Activated T-cell treated with anti-CD3 and anti-CD28 coated beads for 4 hours (primary cell): ENCODE data around the gene LCLAT1.

Source experiments
- DNase-seq: peaks from one replicate; pipeline ENCODE4 v3.0.0-alpha.2; 2020

The LCLAT1 gene

GRCh38 chr2:30649828-30650227 lies 202.8 kb downstream of the LCLAT1 start:
- no peak for DNase-seq

GRCh38 chr2:30652271-30652915 lies 205.3 kb downstream of the LCLAT1 start:
- DNase-seq: no peak

GRCh38 chr2:30653847-30654246 lies 206.8 kb downstream of the LCLAT1 start:
- DNase-seq: no peak

- no peak for DNase-seq
Measured at GRCh38 chr2:30654404-30654803, 207.4 kb downstream of the LCLAT1 start.

GRCh38 chr2:30655211-30655610 lies 208.2 kb downstream of the LCLAT1 start:
- DNase-seq: no peak

DNA sequence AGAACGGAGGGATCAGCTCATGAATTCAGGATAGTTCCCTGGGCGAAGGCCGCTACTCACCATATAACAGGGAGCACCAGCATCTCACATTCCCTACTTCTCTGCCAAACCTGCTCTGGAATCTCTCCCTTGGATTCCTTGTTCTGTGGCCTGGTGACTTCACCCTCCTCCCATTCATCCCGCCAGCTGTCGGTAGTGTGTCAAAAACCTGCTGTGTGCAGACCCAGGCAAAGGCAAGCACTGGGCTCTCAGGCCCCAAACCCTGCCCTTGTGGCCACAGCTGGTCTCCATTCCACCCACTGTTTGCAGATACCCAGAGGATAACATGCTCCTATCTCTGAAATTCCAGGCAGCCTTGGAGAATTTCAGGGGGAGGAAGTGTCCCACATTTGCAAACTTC lies 208.6 kb downstream of the LCLAT1 start:
- no peak for DNase-seq

- no peak for DNase-seq
Measured at GRCh38 chr2:30656079-30656478, 209.0 kb downstream of the LCLAT1 start.

GRCh38 chr2:30661173-30662107 lies 214.4 kb downstream of the LCLAT1 start:
- no peak for DNase-seq

DNA sequence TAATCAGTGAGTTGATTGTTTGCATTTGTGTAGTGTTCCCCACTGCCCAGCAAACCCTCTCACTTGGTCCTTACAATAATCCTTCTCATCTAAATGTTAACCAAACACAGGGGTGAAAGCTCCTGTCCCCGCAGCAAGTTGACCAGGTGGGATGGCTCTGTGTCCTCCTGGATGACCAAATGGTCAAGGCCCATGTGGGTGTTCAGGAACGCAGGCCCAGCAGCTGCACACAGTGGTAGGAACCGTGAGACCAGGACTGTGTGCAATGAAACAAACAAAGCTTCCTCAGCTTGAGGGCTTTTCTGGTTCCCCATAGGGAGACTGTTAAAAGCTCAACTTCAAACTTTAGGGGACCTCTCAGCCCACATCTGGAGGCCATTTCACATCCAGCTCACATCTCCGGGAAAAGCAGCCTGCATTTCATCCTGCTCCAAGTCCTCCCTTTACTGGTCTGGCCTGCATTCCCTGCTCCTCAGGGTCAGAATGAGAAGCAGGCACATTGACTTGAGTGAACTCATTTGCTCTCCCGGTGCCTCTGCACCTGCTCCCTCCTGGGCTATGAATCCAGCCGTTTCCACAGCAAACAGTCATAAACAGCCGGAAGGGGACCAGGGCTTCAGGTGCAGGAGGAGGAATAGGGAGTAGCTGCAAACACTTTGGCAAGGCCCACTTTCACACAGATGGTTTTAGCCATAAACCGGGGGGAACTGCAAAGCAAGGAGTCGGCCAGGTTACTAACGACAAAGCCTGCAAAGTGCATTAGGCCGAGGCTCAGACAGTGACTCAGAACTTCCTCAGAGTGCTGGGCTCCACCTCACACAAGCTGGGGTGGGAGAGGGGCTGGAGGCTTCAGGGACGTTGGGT lies 215.5 kb downstream of the LCLAT1 start:
- DNase-seq: no peak

DNA sequence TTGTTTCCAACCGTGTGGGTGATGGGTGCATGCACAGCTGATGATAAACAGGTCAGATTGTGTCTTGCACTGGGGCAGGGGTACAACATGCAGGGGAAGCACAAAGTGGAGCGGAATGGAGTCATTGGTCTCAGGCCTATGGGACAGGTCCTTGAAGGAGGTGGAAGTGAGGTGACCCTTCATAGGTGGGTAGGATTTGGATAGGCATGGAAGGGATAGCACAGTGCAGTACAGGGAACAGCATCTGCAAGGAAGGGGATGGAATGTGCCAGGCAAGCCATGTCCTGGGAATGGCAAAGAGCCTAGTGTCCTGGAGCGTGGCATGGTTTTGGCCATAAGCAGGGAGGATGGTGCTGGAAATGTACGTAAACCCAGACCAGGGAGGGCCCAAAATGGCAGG lies 216.3 kb downstream of the LCLAT1 start:
- no peak for DNase-seq

DNA sequence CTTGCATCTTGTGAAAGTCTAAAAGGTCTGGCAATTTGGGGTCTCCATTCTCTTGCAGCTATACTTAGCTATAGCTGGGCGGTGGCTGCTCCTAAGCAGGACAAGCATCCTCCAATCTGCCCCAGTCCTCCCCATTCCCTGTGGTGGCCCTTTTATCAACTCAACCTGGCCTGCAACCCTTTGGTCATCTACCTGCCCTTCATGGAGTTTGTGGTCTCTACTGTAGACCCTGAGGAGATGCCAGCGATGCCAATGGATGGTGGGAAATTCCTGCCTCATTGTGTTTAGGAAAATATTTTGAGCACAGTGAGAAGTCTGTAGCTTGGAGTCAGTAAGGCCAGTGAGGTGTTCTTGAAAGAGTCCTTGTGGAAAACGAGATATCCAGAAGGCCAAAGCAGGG lies 216.8 kb downstream of the LCLAT1 start:
- DNase-seq: no peak

- no peak for DNase-seq
Measured at GRCh38 chr2:30664761-30665358, 217.8 kb downstream of the LCLAT1 start.

DNA sequence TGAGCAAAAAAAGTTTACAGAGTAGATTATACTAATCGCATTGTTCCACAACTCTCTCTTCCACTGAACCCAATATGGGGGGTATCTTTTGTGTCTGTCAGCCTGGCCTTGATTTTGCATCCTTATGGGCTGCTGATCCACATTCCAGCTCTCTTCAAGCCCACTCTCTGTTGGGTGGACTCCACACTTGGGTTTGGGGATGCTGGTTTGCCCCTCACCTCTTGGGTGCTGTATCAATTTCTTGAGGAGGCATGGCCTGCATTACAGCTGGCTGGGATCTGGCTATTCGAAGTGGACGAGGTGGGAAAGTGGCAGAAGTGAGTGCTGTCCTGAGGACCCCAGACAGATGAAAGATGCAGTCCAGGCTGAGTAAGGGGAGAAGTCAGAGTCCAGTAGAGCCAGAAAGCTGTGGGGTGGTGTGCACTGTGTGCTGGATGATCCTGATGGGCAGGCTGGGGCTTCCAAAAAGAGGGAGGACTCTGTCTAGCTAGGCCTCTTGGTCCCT lies 218.8 kb downstream of the LCLAT1 start:
- no peak for DNase-seq

GRCh38 chr2:30666266-30666874 lies 219.3 kb downstream of the LCLAT1 start:
- DNase-seq: no peak

DNA sequence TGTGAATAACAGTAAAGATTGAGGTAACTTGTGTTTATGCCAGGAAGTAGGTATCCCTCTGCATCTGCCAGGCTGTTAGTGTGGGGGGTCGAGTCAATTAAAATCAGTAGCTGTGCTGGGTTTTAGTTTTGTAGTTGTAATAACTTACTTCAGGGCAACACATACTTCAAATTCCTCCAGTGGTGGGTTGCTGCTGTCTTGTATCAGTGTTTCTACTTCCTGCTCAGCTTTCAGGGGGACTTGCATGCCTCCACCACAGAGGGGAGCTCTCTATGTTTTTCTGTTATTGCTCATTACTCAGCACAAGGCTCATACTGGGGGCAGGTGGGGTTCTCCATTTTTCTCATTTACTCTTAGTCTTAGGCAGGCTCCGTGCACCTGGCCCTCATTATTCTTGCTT lies 223.4 kb downstream of the LCLAT1 start:
- no peak for DNase-seq

DNA sequence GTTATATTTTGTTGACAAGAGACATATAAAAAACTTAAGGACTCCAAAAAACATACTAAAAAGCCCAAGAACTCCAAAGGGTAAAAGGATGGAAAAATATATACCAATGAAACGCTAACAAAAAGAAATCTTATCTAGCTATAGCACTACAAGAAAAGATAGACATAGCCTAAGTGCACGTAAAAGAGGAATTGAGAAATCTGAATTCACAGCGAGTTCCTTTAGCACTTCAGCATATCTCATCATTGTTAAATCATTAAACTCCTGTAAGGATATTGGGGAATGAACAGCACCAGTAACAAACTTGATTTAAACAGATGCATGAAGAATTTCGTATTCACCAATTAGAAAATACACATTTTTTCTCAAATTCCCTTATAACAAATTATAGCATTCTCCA lies 226.1 kb downstream of the LCLAT1 start:
- no peak for DNase-seq

DNA sequence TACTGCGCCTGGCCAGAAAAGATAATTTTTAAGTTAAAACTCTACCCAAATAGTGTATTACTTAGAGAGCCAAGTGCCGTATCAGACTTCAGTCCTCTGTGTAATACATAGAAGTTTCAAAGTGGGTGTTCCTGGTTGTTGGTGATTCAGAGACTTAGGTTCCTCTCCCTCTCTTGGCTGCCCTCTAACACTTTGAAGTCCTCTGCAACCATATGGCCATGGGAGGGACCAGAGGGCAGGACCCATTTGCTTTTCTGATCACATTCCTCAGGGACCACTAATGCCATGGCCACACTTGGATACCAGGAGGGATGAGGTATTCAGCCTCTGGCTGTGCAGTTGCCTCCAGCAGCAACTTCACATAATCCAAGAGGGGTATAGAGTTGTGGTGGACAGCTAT lies 228.7 kb downstream of the LCLAT1 start:
- no peak for DNase-seq

- DNase-seq: no peak
Measured at GRCh38 chr2:30677231-30677630, 230.2 kb downstream of the LCLAT1 start.

DNA sequence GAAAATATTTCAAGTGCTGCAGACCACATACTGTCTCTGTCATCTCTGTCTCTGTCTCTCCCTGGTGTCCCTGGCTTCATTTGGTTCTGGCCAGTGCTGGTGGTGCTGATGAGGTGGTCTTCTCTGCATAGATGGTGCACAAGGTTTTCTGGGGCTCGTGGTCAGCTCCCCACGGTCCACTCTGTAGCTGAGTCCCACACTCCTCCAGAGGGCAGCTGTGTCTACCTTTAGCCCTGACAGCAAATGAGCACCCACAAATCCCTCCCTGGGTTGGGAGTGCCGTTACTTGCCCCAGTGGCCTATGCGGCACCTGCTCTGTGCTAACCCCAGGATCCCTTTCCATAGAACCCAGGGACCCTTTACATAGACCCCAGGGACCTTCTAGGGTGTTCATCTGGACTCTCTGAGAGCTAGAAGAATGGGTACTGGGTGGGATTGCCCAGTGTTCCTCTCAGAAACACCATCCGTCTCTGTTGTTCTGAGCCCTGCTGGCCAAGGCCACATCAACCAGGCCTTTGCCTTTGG lies 230.9 kb downstream of the LCLAT1 start:
- no peak for DNase-seq

GRCh38 chr2:30678410-30679137 lies 231.5 kb downstream of the LCLAT1 start:
- DNase-seq: no peak

DNA sequence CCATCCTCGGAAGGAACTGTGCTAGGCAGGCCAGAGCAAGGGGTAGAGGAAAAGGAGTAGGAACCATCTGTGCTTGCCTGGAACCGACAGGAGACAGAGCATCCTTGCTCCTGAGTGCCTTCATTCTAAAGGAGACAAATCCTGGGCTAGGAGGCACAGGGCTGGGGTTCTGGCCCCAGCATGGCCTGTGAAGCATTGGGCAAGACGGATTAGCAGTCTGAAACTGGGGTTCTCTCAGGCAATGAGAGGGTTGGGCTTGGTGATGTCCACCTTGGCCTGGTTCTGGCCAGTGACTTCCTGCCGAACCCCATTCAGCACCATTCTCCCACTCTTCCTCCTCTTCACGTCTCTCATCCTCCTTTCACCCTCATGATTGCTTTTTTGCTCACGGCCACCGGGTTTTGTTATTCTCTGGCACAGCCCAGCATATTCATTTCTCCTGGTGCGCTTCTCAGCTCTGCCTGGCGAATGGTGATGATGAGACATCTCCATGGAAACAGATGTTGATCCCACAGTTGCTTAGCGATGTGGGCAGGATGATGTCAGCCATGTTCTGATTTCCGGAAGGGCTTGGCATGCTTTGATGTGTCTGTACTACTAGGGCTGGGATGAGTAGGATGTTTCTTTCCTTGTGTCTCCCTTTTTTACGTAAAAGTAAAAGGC lies 232.5 kb downstream of the LCLAT1 start:
- DNase-seq: no peak
